Right lung (tissue), 5 donors: ENCODE results near the gene UNC119B. TPM values are rescaled to one million over a fixed set of nuclear protein-coding genes. Genes with fewer than 3 reads are reported as not detected.
"Not testable (repeated sequence)": the region's sequence is repeated elsewhere in the genome, so short reads cannot be mapped to it uniquely, and the experiment has no call there.

ENCODE experiments used
- DNase-seq, 2 donors: peaks; one replicate each; pipeline ENCODE4 v3.0.0-alpha.2; 2013
- polyA plus RNA-seq, 5 donors: library from polyadenylated mRNA; unstranded; fragments of 120-200 nt; gene quantifications; one replicate each; pipeline versions ENCODE4 v1.2.1 to v1.2.3, GENCODE V29; 2013; ENCODE audit warnings: inconsistent platforms in 1 of 5, low replicate concordance in 1 of 5; ENCODE audit not compliant: insufficient read length in 5 of 5, insufficient read depth in 1 of 5

The UNC119B gene
- polyA plus RNA-seq, 5 donors = 44.3 to 62.8 (median 54.0) TPM

GRCh38 chr12:120713861-120714482 is 3.7 kb downstream of the UNC119B start:
- DNase-seq = peak; percentile 58 to 69

GRCh38 chr12:120718055-120718454 is 7.8 kb downstream of the UNC119B start:
- no peak for DNase-seq

- no peak for DNase-seq
Observed at GRCh38 chr12:120719072-120719471, 8.8 kb downstream of the UNC119B start.

GRCh38 chr12:120719496-120720233 is 9.4 kb downstream of the UNC119B start:
- DNase-seq = no peak

GRCh38 chr12:120720234-120720986 is 10.2 kb downstream of the UNC119B start:
- no peak for DNase-seq

GRCh38 chr12:120720987-120721801 is 10.9 kb downstream of the UNC119B start:
- no peak for DNase-seq

- DNase-seq = no peak
Observed at GRCh38 chr12:120721866-120722265, 11.6 kb downstream of the UNC119B start.

- no peak for DNase-seq
Observed at GRCh38 chr12:120722784-120723183, 12.5 kb downstream of the UNC119B start.

GRCh38 chr12:120724720-120725119 is 14.5 kb downstream of the UNC119B start:
- no peak for DNase-seq

- DNase-seq = no peak
Observed at GRCh38 chr12:120725151-120725658, 14.9 kb downstream of the UNC119B start.

- DNase-seq = peak; percentile 87 to 88
Observed at GRCh38 chr12:120725659-120726509, 15.6 kb downstream of the UNC119B start, which contains the start of gene ACADS. Gene ACADS (plus strand): TSS chr12:120725826. CDS start chr12:120725886, 60 bp downstream.

- no peak for DNase-seq
Observed at GRCh38 chr12:120726510-120726793, 16.2 kb downstream of the UNC119B start.

GRCh38 chr12:120726961-120727360 is 16.7 kb downstream of the UNC119B start:
- DNase-seq = no peak

GRCh38 chr12:120732198-120732597 is 21.9 kb downstream of the UNC119B start:
- not testable (repeated sequence) for DNase-seq

- DNase-seq = no peak
Observed at GRCh38 chr12:120733574-120733973, 23.3 kb downstream of the UNC119B start.

GRCh38 chr12:120734210-120734609 is 24.0 kb downstream of the UNC119B start:
- DNase-seq = no peak

- DNase-seq = no peak
Observed at GRCh38 chr12:120735181-120735580, 24.9 kb downstream of the UNC119B start.

GRCh38 chr12:120736404-120737331 is 26.4 kb downstream of the UNC119B start:
- no peak for DNase-seq

- no peak for DNase-seq
Observed at GRCh38 chr12:120737557-120738251, 27.4 kb downstream of the UNC119B start.
